Peyer's patch (tissue), 4 donors: ENCODE measurements around the gene RBM48.

Experiments used
- CTCF ChIP-seq, 6 experiments: fragments of 450-650 bp in 4 of 6; fragments of 200-600 bp in 2 of 6; sonication (generic) in 1 of 6; IDR thresholded peaks; one replicate each; pipeline ENCODE4 v1.5.1; 2017 to 2019; ENCODE audit warnings: antibody characterized with exemption in 6 of 6, mild to moderate bottlenecking in 3 of 6, moderate library complexity in 1 of 6
- POLR2A ChIP-seq, 2 donors: fragments of 450-650 bp; IDR thresholded peaks; one replicate each; pipeline ENCODE4 v1.5.1; 2017; ENCODE audit warnings: antibody characterized with exemption in 2 of 2, mild to moderate bottlenecking in 2 of 2, moderate library complexity in 2 of 2

DNA sequence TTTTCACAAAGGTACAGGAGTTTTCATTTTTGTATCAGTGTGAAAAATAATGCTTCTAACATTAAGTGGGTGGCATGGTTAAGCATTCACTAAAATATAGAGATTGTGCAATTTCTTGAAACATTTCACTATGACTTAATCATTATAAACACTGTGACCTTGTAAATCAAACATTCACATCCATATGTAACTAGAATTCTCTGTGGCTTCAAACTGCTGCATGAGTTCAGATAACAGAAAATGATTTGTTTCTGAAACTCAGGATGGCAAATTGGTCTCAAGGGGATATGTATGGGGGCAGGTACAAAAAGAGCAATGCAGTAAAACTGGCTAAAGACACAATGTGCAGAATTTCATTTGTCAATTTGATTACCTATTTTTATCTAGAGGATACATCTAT, 57.8 kb downstream of the RBM48 start:
- TF ChIP-seq CTCF (IDR thresholded peaks at IDR 0.05): no peak
- no peak for TF ChIP-seq POLR2A (IDR thresholded peaks at IDR 0.05)
